ENCODE measurements around the gene TIE1.

- peak; percentile 24 to 33 for TF ChIP-seq CTCF (conservative IDR thresholded peaks at IDR 0.05 in 1 of 2, IDR thresholded peaks at IDR 0.05 in 1 of 2; ENCODE audit: low read depth in 1 of 2, low read length in 2 of 2)
- no peak for TF ChIP-seq EZH2 (IDR thresholded peaks at IDR 0.05; ENCODE audit: low read length, missing control alignments)
Measured at GRCh38 chr1:43367904-43368645, 67.3 kb downstream of the TIE1 start, which contains the start of gene ELOVL1.
